Astrocyte of the spinal cord (primary cell): ENCODE results near the gene RFC1.
"Not testable (repeated sequence)": the region's sequence is repeated elsewhere in the genome, so short reads cannot be mapped to it uniquely, and the experiment has no call there.

ENCODE experiments used
- DNase-seq: peaks from one replicate; pipeline ENCODE4 v3.0.0; 2011; ENCODE audit warnings: low read depth, low spot score
- H3K4me3 ChIP-seq: 2 replicates; pipeline ENCODE4 v1.5.1; 2011; ENCODE audit warnings: low read depth, mild to moderate bottlenecking, low read length, moderate library complexity
- CTCF ChIP-seq: IDR thresholded peaks from 2 replicates; pipeline ENCODE4 v1.5.1; 2012; ENCODE audit warnings: low read depth, mild to moderate bottlenecking, low read length, inconsistent platforms
- in situ Hi-C: cut with HindIII; loops from 2 replicates; pipeline ENCODE4 v1.10.0; 2017; ENCODE audit warnings: low sequenced_read_pairs

Gene RFC1

GRCh38 chr4:39280770-39281169 lies 85.4 kb downstream of the RFC1 start:
- DNase-seq = no peak
- in situ Hi-C loops = no loop called here
- no peak for TF ChIP-seq CTCF
- no peak overlapping the region for H3K4me3 ChIP-seq

- no peak for DNase-seq
- H3K4me3 ChIP-seq = no peak overlapping the region
- no peak for TF ChIP-seq CTCF
- in situ Hi-C loops = no loop called here
Measured at GRCh38 chr4:39279416-39279815, 86.7 kb downstream of the RFC1 start.

GRCh38 chr4:39278476-39278875 lies 87.7 kb downstream of the RFC1 start:
- DNase-seq = no peak
- in situ Hi-C loops = no loop called here
- no peak overlapping the region for H3K4me3 ChIP-seq
- TF ChIP-seq CTCF = no peak

GRCh38 chr4:39277661-39278060 lies 88.5 kb downstream of the RFC1 start:
- in situ Hi-C loops, H3K4me3 ChIP-seq, DNase-seq: not testable (repeated sequence)

- in situ Hi-C loops = no loop called here
- no peak for TF ChIP-seq CTCF
- DNase-seq = no peak
- no peak overlapping the region for H3K4me3 ChIP-seq
Measured at GRCh38 chr4:39274503-39274902, 91.7 kb downstream of the RFC1 start.

GRCh38 chr4:39263895-39264294 lies 102.3 kb downstream of the RFC1 start:
- in situ Hi-C loops = no loop called here

More at GRCh38 chr4:39263895-39264294, 102.3 kb downstream of the RFC1 start:
- TF ChIP-seq CTCF = no peak
- H3K4me3 ChIP-seq = no peak overlapping the region
- no peak for DNase-seq
